Testis (tissue), 2 donors: ENCODE results near the gene AGBL1.

Experiments used
- CTCF ChIP-seq, 3 experiments: fragments of 450-650 bp in 2 of 3; fragments of 200-600 bp in 1 of 3; sonication (generic) in 1 of 3; IDR thresholded peaks; one replicate each; pipeline ENCODE4 v1.5.1; 2016 to 2019; ENCODE audit warnings: antibody characterized with exemption in 3 of 3, mild to moderate bottlenecking in 2 of 3, moderate library complexity in 1 of 3
- POLR2A ChIP-seq: fragments of 450-650 bp; IDR thresholded peaks from one replicate; pipeline ENCODE4 v1.6.1; 2017; ENCODE audit warnings: antibody characterized with exemption, mild to moderate bottlenecking, moderate library complexity

GRCh38 chr15:86322629-86323028, 243.0 kb downstream of the AGBL1 start:
- TF ChIP-seq POLR2A (no peak), CTCF (IDR thresholded peaks at IDR 0.05) (no peak)
